H1 (cell line): Measurements from ENCODE around the gene CAMSAP1. TPM values are rescaled to one million over a fixed set of nuclear protein-coding genes. Genes with fewer than 3 reads are reported as not detected.

Source experiments
- CTCF ChIA-PET: fragments of 300-600 bp; sonication (Branson Sonifier 250); formaldehyde crosslinking; loops from one replicate; lab custom pipeline; 2021; ENCODE audit not compliant: partially characterized antibody; lab: Charles Lee
- POLR2A ChIA-PET: fragments of 300-600 bp; sonication (Branson Sonifier 250); formaldehyde crosslinking; loops from one replicate; lab custom pipeline; 2021; ENCODE audit warnings: inconsistent platforms; ENCODE audit not compliant: partially characterized antibody; lab: Charles Lee
- DNase-seq, 2 experiments: peaks; one replicate each; pipeline versions ENCODE4 v3.0.0 to v3.0.0-alpha.2; 2010 to 2022; ENCODE audit warnings: low spot score in 2 of 2, low read depth in 1 of 2, mixed read lengths in 1 of 2
- FAIRE-seq: peaks from 2 replicates; lab custom pipeline; 2011; peaks lifted over from hg19 to GRCh38; lab: Jason Lieb, UNC
- H2AFZ ChIP-seq: 2 replicates; pipeline ENCODE4 v1.8.1; 2012; ENCODE audit warnings: low read length, inconsistent platforms
- H2AK5ac ChIP-seq: 2 replicates; pipeline ENCODE4 v1.6.1; 2013; ENCODE audit warnings: low read depth, low read length
- H2BK120ac ChIP-seq: replicated peaks from 2 replicates; pipeline ENCODE3; 2013; ENCODE audit warnings: low read depth, low read length, inconsistent platforms
- H2BK12ac ChIP-seq: 2 replicates; pipeline ENCODE4 v1.6.1; 2013; ENCODE audit warnings: low read depth, low read length
- H2BK15ac ChIP-seq: 2 replicates; pipeline ENCODE4 v1.6.1; 2013; ENCODE audit warnings: low read length
- H2BK20ac ChIP-seq: 2 replicates; pipeline ENCODE4 v1.6.1; 2013; ENCODE audit warnings: low read length
- H2BK5ac ChIP-seq: 2 replicates; pipeline ENCODE4 v1.6.1; 2013; ENCODE audit warnings: low read depth, low read length
- H3K14ac ChIP-seq: 2 replicates; pipeline ENCODE4 v1.6.1; 2013; ENCODE audit warnings: inconsistent platforms; ENCODE audit not compliant: insufficient read length
- H3K18ac ChIP-seq: 2 replicates; pipeline ENCODE4 v1.6.1; 2013; ENCODE audit warnings: low read length; ENCODE audit errors: extremely low read depth
- H3K23ac ChIP-seq: 2 replicates; pipeline ENCODE4 v1.6.1; 2013; ENCODE audit warnings: inconsistent platforms; ENCODE audit not compliant: insufficient read length
- H3K23me2 ChIP-seq: 2 replicates; pipeline ENCODE4 v1.6.1; 2013; ENCODE audit warnings: low read depth, low read length
- H3K27ac ChIP-seq: 2 replicates; pipeline ENCODE4 v1.6.1; 2011; ENCODE audit warnings: low read depth, low read length, inconsistent platforms
- H3K27me3 ChIP-seq, 4 experiments: replicated peaks in 1 of 4; 1 replicate in 1 of 4; 2 replicates in 3 of 4; pipeline versions ENCODE4 v1.6.1 to v1.8.1; 2011 to 2013; ENCODE audit warnings: low read length in 3 of 4, mild to moderate bottlenecking in 3 of 4, inconsistent platforms in 2 of 4, mixed read lengths in 2 of 4, moderate library complexity in 1 of 4; ENCODE audit not compliant: control insufficient read depth in 3 of 4, insufficient read depth in 3 of 4; ENCODE audit errors: extremely low read depth in 1 of 4
- H3K36me3 ChIP-seq, 4 experiments: 2 replicates each; pipeline versions ENCODE4 v1.6.1 to v1.8.1; 2011 to 2013; ENCODE audit warnings: mild to moderate bottlenecking in 4 of 4, low read length in 3 of 4, moderate library complexity in 2 of 4, control low read depth in 1 of 4, inconsistent platforms in 1 of 4; ENCODE audit not compliant: insufficient read depth in 4 of 4, control insufficient read depth in 2 of 4
- H3K4ac ChIP-seq: replicated peaks from 2 replicates; pipeline ENCODE3; 2013; ENCODE audit warnings: low read length, low read depth, mixed read lengths, inconsistent platforms; ENCODE audit not compliant: insufficient read length
- H3K4me1 ChIP-seq, 4 experiments: replicated peaks in 1 of 4; 1 replicate in 1 of 4; 2 replicates in 3 of 4; pipeline versions ENCODE4 v1.6.1 to v1.8.1; 2011 to 2013; ENCODE audit warnings: low read length in 3 of 4, inconsistent platforms in 2 of 4, mixed read lengths in 1 of 4; ENCODE audit not compliant: insufficient read depth in 4 of 4, control insufficient read depth in 3 of 4
- H3K4me2 ChIP-seq, 2 experiments: 2 replicates each; pipeline versions ENCODE4 v1.6.1 to v1.8.1; 2011 to 2013; ENCODE audit warnings: low read depth in 2 of 2, low read length in 2 of 2, control low read depth in 1 of 2, inconsistent platforms in 1 of 2, mild to moderate bottlenecking in 1 of 2; ENCODE audit not compliant: insufficient read depth in 1 of 2
- H3K4me3 ChIP-seq, 4 experiments: fragments of 200-600, 300-600 bp in 1 of 4; sonication (generic), shearing (Covaris generic), sonication (Bioruptor Twin) in 1 of 4; 2 replicates each; pipeline versions ENCODE4 v1.5.1 to v1.8.1; 2011 to 2016; ENCODE audit warnings: low read length in 4 of 4, low read depth in 3 of 4, control low read depth in 2 of 4, inconsistent platforms in 2 of 4, mild to moderate bottlenecking in 2 of 4, mixed read lengths in 1 of 4, moderate library complexity in 1 of 4; ENCODE audit not compliant: insufficient read depth in 2 of 4; ENCODE audit errors: extremely low read depth in 1 of 4
- H3K56ac ChIP-seq: replicated peaks from 2 replicates; pipeline ENCODE3; 2013; ENCODE audit warnings: low read depth, mild to moderate bottlenecking, mixed read lengths, low read length, inconsistent platforms; ENCODE audit not compliant: insufficient read length
- H3K79me1 ChIP-seq: 2 replicates; pipeline ENCODE4 v1.6.1; 2013; ENCODE audit warnings: low read depth, low read length, control low read depth
- H3K79me2 ChIP-seq, 2 experiments: 2 replicates each; pipeline versions ENCODE4 v1.6.1 to v1.8.1; 2012 to 2013; ENCODE audit warnings: low read length in 2 of 2, mild to moderate bottlenecking in 2 of 2, inconsistent platforms in 1 of 2; ENCODE audit not compliant: insufficient read depth in 2 of 2, control insufficient read depth in 1 of 2
- H3K9ac ChIP-seq, 4 experiments: replicated peaks in 1 of 4; 1 replicate in 1 of 4; 2 replicates in 3 of 4; pipeline versions ENCODE4 v1.6.1 to v1.8.1; 2011 to 2013; ENCODE audit warnings: low read depth in 3 of 4, low read length in 3 of 4, control low read depth in 2 of 4, mild to moderate bottlenecking in 2 of 4, moderate library complexity in 2 of 4, inconsistent platforms in 1 of 4; ENCODE audit errors: extremely low read depth in 1 of 4
- H3K9me3 ChIP-seq, 2 experiments: 2 replicates each; pipeline versions ENCODE4 v1.6.1 to v1.8.1; 2012 to 2013; ENCODE audit warnings: mild to moderate bottlenecking in 2 of 2, moderate library complexity in 2 of 2, control low read depth in 1 of 2, inconsistent platforms in 1 of 2, low read depth in 1 of 2, low read length in 1 of 2, mixed read lengths in 1 of 2; ENCODE audit not compliant: insufficient read depth in 2 of 2
- H4K20me1 ChIP-seq, 2 experiments: replicated peaks in 1 of 2; 2 replicates each; pipeline versions ENCODE3 to v1.8.1; 2011 to 2013; ENCODE audit warnings: inconsistent platforms in 2 of 2, low read length in 2 of 2, mild to moderate bottlenecking in 1 of 2; ENCODE audit not compliant: insufficient read depth in 2 of 2, control insufficient read depth in 1 of 2
- H4K5ac ChIP-seq: 2 replicates; pipeline ENCODE4 v1.6.1; 2013; ENCODE audit warnings: low read length, low read depth, mixed read lengths, inconsistent platforms; ENCODE audit not compliant: insufficient read length
- H4K8ac ChIP-seq: 2 replicates; pipeline ENCODE4 v1.8.0; 2013; ENCODE audit warnings: mild to moderate bottlenecking, moderate library complexity, low read length, inconsistent platforms; ENCODE audit not compliant: insufficient read depth; ENCODE audit errors: extremely low read depth
- H4K91ac ChIP-seq: replicated peaks from 2 replicates; pipeline ENCODE3; 2013; ENCODE audit warnings: low read length, mixed read lengths, inconsistent platforms; ENCODE audit not compliant: insufficient read length
- KDM5A ChIP-seq: fragments of 200-600 bp; IDR thresholded peaks from 2 replicates; pipeline ENCODE4 v1.7.1; 2012; ENCODE audit warnings: mild to moderate bottlenecking, low read length, inconsistent platforms, mixed read lengths
- WGBS, 2 experiments: shearing (Covaris generic) in 1 of 2; methylation state at CpG; one replicate each; pipeline versions ENCODE4 v1.1.6 to v1.1.7; 2013 to 2015; ENCODE audit warnings: low lambda C conversion rate in 2 of 2, mixed read lengths in 2 of 2, inconsistent platforms in 1 of 2, low coverage in 1 of 2, missing lambda C conversion rate in 1 of 2; ENCODE audit not compliant: insufficient replicate concordance in 2 of 2, insufficient coverage in 1 of 2, insufficient read length in 1 of 2; ENCODE audit errors: extremely low coverage in 1 of 2, missing lambda C conversion rate in 1 of 2; 5-methylcytosine and 5-hydroxymethylcytosine counted together
- polyA plus RNA-seq, 7 experiments: library from polyadenylated mRNA; depleted of rRNA in 3 of 7; stranded (reverse) in 5 of 7; unstranded in 2 of 7; fragments of >200 nt in 5 of 7; fragments of 200-250 nt in 2 of 7; gene quantifications; 1 replicate in 5 of 7; 2 replicates in 1 of 7; 4 replicates in 1 of 7; pipeline versions ENCODE4 v1.2.1 to v1.2.3, GENCODE V29; 2011 to 2013; ENCODE audit warnings: missing spikeins in 2 of 7, mixed read lengths in 2 of 7
- total RNA-seq: library from RNA; stranded (reverse); fragmentation: NEBNext Ultra II Directional; extraction: Animal tissue kit (Norgen Biotek cat#: 25700); gene quantifications from 2 replicates; pipeline ENCODE4 v1.2.1, GENCODE V29; 2021
- TF ChIP-seq, protein P1 (sequence below), 3 experiments: IDR thresholded peaks; 1 replicate in 2 of 3; 2 replicates in 1 of 3; pipeline versions ENCODE4 v1.5.1 to v1.6.1; 2011; ENCODE audit warnings: low read length in 3 of 3, mild to moderate bottlenecking in 3 of 3, inconsistent platforms in 2 of 3, low read depth in 1 of 3, moderate library complexity in 1 of 3; ENCODE audit not compliant: insufficient read depth in 1 of 3; ENCODE audit errors: control extremely low read depth in 1 of 3

The CAMSAP1 gene
- total and polyA plus RNA-seq, 2 of the 8 experiments (the other 6 are each of a cell fraction or from before 2014, with no cell fraction given): 13.4 to 44.0 TPM

- Histone ChIP-seq H2BK15ac (no peak overlapping the region), H4K5ac (no peak overlapping the region), H3K9me3 (no peaks in the 10 kb centered on the region; a peak in 1 of 4 replicates), H2AK5ac (no peak overlapping the region), H3K4me3 (no peak overlapping the region), H3K36me3 (no peaks in the 10 kb centered on the region; a peak in 1 of 8 replicates), H3K4ac (no peak overlapping the region), H2BK20ac (no peak overlapping the region), H4K8ac (peak overlapping the region; percentile 11; the same call in 1 of the 2 replicates), H2BK5ac (no peak overlapping the region), H3K56ac (no peak overlapping the region), H4K91ac (no peak overlapping the region), H2BK120ac (no peak overlapping the region), H3K27ac (no peak overlapping the region), H2AFZ (no peak overlapping the region), H3K79me1 (no peaks in the 10 kb centered on the region; the same call in 1 of the 2 replicates), H3K79me2 (no peaks in the 10 kb centered on the region), H4K20me1 (peaks cover 0 to 7% of the 10 kb centered on the region in 2 experiments), H3K23me2 (peaks cover 6% of the 10 kb centered on the region; the same call in 1 of the 2 replicates), H3K14ac (no peak overlapping the region), H3K9ac (no peak overlapping the region), H3K23ac (no peak overlapping the region), H3K18ac (no peak overlapping the region), H2BK12ac (no peak overlapping the region), H3K4me2 (no peak overlapping the region), H3K4me1 (no peaks in the 10 kb centered on the region), H3K27me3 (no peaks in the 10 kb centered on the region)
- no peak for FAIRE-seq
- WGBS, 2 experiments: 88% methylated on average over 8 of the region's 13 CpGs; no CpG with 5 or more reads in 1 of the 2 experiments
- CTCF ChIA-PET: interaction anchor here (1.0 to 1.7 kb wide), 4 partner anchors 8 to 67 kb away, joined by 3 to 6 read pairs (median 4); no protein-coding TSS in a partner anchor
- POLR2A ChIA-PET: no interaction called here
- no peak for DNase-seq
- TF ChIP-seq KDM5A: no peak
- TF ChIP-seq, protein P1, sequence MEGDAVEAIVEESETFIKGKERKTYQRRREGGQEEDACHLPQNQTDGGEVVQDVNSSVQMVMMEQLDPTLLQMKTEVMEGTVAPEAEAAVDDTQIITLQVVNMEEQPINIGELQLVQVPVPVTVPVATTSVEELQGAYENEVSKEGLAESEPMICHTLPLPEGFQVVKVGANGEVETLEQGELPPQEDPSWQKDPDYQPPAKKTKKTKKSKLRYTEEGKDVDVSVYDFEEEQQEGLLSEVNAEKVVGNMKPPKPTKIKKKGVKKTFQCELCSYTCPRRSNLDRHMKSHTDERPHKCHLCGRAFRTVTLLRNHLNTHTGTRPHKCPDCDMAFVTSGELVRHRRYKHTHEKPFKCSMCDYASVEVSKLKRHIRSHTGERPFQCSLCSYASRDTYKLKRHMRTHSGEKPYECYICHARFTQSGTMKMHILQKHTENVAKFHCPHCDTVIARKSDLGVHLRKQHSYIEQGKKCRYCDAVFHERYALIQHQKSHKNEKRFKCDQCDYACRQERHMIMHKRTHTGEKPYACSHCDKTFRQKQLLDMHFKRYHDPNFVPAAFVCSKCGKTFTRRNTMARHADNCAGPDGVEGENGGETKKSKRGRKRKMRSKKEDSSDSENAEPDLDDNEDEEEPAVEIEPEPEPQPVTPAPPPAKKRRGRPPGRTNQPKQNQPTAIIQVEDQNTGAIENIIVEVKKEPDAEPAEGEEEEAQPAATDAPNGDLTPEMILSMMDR (IDR thresholded peaks at IDR 0.05; ENCODE audit: control extremely low read depth in 1 of 3, insufficient read depth in 1 of 3, low read depth in 1 of 3, low read length in 3 of 3): peak in 1 of 3 experiments; percentile 17; a peak in 1 of 4 replicates
- TF ChIP-seq, all 59 proteins: peak for 1
These were observed 135.2 kb downstream of the CAMSAP1 start for GRCh38 chr9:135772056-135772646.
